ENCODE measurements around the gene PSG6.
"Not testable (repeated sequence)": the region's sequence is repeated elsewhere in the genome, so short reads cannot be mapped to it uniquely, and the experiment has no call there.

PSG6 gene

DNA sequence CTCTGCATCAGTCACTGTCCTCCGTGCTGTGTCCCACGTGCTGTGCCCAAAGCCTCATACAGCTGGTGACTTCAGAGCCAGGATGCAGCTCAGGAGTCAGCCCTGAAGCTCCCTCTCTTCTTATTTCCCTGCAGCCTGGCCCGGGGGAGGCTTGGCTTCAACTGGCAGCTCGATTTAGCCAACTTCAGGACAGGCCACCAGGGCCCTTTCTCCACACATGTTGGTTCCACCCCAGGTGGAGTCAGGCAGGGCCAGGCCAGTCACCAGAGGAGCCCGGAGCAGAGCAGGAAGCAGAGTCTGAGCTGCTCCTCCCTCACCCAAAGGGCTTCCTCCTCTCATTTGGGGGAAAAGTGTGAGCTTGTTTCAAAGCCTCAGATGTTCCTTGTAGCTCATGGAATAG, 11.5 kb downstream of the PSG6 start:
- DNase-seq: not testable (repeated sequence)

DNA sequence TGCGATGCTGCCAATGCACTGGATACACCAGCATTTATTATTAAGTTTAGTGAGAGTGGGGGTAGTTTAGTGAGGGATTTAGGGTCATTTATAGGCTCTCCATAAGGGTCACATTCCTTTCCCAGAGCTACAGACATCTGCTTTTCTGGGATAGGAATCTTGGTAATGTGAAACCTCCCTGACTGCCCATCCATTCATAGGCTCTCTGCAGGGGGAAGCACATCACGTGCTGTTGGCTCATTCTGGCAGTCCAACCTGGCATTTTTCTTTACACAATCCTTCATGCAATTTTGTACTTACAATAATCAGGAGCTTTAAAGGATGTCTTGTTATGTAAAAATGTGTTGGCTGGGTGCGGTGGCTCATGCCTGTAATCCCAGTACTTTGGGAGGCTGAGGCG, 17.1 kb downstream of the PSG6 start:
- DNase-seq: not testable (repeated sequence)

DNA sequence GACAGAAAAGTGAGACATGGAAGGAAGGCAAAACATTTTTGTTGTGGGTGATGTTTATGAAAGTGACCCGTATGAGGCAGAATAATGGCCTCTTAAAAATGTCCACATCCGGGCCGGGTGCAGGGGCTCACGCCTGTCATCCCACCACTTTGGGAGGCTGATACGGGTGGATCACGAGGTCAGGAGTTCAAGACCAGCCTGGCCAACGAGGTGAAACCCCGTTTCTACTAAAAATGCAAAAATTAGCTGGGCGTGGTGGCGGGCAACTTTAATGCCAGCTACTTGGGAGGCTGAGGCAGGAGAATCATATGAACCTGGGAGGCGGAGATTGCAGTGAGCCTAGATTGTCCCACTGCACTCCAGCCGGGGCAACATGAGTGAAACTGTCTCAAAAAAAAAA, 18.0 kb downstream of the PSG6 start:
- not testable (repeated sequence) for DNase-seq

DNA sequence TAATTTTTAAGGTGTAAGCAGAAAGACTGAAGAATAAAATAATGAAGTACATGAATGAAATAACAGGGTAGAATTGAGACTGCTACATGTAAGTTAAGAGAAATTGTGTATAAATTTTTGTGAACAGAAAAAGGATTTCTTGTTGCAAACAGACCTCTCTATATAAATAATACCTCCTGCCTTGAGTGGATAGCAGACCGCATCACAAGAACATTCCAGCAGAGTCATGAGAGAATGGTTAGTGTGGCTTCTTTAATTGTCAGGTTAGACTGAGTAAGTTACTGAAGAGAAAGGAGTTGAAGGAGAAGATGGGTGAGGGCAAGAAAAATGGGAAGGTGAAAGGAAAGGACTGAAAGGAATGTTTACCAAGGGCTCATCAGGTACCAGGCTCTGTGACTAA, 18.6 kb downstream of the PSG6 start:
- DNase-seq: not testable (repeated sequence)

DNA sequence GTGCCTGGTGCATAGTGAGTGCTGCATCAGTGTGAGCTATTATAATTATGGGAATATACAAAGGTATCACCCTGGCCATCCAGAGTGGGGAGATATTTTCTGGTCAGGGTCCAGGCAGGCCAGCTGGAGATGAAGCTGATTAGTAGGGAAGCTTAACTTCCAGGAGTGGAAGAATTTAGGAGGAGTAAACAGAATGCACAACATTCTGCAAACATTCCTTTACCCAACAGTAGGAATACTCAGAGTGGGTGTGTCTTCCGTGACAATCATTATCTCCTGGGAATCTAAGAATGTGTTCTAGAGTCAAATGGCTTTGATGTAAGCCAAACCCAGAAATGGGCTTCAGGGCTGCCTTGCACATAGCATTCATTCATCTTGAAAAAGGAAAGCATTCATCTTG, 19.0 kb downstream of the PSG6 start:
- not testable (repeated sequence) for DNase-seq

DNA sequence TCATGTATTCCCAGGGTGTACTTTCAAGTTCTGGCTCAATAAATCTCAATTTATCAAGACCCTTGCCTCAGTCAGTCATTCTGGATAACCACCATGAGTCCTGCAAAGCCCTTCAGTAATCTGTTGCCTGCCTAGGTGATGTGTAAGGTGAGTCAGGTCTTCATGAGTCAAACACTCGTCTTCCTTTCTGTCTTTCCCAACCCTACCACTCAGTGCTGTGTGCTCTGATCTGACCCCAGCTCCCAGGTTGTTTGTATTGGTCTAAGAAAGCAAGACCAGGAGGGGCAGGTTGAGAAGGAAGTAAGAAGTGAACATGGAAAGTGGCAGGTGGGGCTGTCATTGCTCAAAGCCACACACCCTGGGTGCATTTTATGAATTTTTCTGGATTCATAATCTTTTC, 20.0 kb downstream of the PSG6 start:
- DNase-seq: not testable (repeated sequence)

DNA sequence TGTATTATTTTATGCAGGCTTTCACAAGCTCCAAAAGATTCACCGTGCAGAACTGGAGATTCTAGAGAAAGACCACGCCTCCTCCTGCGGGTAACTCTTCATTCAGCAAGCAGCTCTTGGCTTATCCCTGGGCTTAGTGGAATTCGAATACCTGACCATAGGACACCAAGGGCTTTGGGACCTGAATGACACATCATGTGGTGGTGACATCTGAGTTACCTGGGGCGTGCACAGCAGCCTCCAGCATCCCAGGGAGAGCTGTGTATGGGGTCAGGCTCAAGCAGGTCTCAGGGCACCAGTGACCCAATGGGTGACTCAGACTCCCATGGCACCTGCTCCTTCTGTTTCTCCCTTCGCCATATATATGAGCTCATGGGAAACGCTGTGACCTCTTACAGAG, 27.2 kb downstream of the PSG6 start:
- DNase-seq: not testable (repeated sequence)

DNA sequence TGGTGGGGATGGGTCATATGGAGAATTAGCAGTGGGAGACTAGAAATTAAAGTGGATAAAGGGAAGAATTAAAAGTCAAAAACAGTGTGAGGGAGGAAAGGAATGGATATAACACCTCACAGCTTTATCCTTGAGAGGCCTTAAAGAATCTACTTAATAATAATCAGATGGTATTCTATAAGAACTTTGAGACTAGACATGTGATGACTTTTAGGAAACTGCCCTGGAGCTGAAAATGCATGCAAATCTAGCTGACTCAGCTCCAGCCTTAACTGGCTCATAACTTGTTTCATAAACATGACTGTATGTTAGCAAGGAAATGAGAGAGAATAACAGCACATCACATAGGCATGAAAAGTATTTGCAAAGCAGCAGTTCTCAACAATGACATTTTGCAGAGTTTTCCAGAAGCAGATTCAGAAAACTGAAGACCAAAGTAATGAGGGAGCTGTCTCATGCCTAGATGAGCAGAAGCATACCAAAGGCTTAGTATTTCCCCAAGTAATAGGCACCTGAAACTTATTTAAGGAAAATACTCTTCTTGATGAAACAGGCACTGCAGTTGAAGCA, 29.7 kb downstream of the PSG6 start:
- DNase-seq: not testable (repeated sequence)

DNA sequence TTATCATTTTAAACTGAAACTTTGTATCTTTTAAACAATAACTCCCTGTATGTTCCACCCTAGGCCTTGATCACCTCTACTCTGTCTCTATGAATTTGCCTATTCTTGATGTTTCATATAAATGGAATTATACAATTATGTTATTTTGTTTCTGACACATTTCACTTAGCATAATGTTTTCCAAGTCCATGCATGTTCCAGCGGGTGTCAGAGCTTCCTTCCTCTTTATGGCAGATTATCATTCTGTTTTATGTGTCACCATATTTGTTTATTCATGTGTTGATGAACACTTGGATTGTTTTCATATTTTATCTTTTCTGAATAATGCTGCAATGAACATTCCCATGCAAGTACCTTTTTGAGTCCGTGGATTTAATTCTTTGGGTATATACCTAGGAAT, 35.0 kb downstream of the PSG6 start:
- DNase-seq: not testable (repeated sequence)

DNA sequence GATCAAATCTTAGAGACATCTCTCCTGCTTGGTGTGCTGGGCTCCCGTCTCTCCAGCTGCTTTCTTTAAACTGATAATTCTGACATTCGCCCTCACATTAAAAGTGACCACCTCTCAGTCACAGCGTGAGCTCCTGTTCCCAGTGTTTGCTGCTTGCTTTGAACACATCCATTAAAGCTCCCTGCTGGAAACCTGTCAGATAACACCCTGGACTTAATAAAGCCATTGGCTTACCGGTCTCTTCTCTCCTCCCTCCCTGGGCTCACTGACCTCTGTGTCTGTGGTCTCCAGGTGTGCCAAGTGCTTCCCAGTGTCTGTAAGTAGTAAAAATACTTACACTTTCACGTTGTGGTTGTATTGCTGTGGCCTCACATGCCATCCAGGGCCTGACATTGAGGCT, 35.7 kb downstream of the PSG6 start:
- not testable (repeated sequence) for DNase-seq

DNA sequence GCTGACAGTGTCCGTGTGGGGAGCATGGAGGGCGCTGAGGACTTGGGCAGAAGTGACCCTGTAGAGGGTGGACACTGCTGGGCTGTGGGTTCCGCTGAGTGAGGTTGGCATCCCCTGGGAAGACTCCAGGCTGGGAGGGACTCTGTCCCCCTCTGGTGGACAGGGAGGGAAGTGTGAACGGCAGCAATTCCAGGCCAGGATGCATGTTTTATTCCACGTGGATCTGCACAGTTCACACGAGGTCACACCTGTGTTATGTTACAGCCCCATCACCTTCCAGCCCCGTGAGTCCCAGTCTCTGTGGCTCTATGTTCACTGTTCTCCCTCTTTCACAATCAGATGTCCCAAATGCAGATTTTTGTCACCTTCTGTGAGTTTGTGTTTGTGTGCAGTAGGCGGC, 36.4 kb downstream of the PSG6 start:
- DNase-seq: not testable (repeated sequence)

DNA sequence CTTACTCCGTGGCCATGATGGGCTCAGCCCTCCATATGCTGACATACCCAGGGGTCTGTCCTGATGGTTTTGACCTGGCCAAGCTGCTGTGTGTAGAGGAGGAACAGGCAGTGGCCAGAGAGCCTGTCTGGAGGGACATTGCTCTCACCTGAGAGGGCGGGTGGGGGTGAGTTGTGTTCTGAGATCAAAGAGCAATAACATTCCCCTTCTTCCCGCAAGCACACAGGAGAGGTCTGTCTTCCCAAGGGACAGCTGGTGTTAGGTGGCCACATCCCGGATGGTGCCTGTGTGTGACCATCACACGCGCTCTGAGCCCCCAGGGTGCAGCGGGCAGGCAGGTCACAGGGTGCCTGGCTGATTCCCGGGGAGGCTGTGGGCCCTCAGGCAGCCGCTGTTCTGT, 37.1 kb downstream of the PSG6 start:
- not testable (repeated sequence) for DNase-seq

DNA sequence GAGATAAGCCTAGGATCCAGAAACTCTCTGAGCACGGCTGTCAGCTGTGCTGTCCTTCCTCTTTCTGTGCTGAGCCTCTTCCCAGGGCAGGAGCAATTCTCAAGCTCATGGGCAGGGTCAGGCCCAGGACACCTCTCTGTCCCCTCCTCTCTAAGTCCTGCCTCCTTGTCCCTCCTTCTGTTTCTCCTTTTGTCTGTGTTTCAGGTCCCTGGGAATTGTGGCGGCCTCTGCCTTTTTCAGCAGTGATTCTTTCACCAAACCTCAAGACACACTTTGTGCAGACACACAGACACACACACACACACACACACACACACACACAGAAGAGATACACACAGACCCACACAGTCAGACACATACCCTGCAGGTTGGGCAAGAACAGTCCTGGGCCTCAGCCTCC, 38.1 kb downstream of the PSG6 start, which contains the start of gene PSG1:
TSS of gene PSG1 (minus strand) at position 101 of the 400 bp plus-strand sequence. CDS start 132 bp downstream, outside the sequence.
- DNase-seq: no peak

DNA sequence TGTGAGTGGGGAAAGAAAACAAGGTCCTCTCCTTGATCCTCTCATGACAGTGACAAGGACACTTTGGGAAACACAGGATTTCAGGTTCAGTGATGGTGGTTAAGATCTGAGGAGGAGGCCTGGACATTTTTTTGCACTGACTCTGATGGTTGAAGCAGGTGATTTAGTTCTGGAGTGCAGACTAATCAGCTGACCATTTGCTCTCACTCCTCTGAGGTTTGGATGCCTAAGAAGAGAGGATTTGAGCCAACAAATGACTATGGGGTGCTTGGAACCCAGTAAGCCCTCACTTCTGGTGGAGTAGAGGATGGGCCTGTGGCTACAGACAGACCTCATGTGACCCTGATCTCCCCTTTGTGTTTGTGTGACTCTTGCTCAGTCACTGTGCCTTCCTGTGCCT, 41.1 kb downstream of the PSG6 start:
- DNase-seq: not testable (repeated sequence)

DNA sequence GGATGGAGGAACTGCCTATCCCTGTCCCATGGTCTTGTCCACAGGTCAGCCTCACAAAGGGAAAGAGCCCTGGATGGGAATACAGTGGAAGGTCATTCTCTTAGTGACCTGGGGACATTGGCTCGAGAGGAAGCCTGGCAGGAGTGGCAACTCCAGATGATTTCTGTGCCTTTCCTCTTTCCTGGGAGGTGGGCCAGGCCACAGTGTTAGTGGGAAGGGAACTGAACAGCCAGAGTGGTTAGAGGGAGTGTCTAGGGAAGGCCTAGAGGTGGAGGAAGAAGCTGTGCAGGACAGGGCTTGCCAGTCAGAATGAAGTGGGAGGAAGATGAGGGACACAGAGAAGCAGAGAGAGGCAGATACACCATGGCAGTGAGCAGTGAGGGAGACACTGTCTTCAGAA, 41.8 kb downstream of the PSG6 start:
- not testable (repeated sequence) for DNase-seq

DNA sequence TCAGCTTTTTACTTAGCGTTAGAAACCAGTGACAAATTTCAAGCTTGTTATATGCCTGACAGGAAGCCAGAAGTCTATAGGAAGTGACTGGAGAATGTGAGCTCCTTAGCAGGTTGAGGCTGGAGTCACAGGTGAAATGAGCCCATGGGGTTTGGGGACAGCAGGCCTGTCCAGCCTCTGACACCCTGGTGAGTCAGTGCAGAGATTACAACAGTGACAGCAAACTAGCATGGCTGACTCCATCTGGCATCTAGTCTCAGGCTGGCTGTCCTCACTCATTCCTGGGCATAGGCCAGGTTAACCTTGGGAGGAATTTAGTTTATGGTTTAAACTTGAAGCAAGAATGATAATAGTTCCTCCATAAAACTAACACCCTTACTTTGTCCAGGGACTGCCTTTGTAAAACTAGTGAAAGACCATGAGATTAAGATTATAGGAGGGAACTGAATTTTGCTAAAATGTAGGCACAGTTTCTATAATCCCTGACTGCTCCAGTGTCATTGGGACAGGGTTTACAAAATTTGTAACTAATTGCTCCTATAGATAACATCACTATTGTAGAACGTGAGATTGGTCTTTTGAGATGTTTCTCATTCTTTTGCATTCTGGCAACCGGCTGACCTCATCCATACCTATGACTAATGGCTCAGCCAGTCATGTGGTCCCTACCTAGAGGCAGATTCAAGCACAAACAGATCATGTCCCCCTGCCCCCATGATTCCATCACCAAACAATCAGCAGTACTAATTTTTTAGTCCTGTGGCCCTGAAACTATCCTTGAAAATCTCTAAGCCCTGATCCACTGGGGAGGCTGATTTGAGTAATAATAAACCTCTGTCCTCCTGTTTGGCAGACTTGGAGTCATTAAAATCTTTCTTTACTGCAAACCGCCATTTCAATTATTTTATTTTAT, 42.5 kb downstream of the PSG6 start:
- not testable (repeated sequence) for DNase-seq

DNA sequence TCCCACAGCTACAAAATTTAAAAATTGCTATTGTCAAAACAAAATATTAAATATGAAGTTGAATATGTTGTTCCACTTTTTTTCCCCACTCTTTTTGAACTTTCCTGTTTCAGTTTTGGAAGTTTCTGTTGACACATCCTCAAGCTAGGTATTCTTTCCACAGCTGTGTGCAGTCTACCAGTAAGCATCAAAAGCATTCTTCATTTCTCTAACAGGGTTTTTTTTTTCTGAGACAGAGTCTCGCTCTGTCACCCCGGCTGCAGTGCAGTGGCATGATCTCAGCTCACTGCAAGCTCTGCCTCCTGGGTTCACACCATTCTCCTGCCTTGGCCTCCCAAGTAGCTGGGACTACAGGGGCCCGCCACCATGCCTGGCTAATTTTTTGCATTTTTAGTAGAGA, 43.6 kb downstream of the PSG6 start:
- not testable (repeated sequence) for DNase-seq

DNA sequence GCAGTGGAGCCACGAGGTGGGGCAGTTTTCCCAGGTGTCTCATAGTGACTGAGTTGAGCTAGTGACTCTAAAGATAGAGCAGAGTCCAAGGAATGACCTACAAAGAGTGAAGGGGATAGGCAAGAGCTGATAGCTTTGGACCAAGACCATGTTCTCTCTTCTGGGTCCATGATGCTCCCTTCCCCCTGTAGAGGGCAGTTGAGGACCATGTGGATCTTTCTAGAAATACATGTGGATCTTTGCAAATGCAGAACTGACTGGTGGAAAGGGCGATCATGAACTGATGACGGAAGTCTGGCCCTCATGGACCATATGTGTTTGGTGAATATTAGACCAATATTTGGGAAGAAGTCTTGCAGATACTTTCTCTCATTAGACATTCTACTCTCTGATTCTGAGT, 45.1 kb downstream of the PSG6 start:
- DNase-seq: no peak

DNA sequence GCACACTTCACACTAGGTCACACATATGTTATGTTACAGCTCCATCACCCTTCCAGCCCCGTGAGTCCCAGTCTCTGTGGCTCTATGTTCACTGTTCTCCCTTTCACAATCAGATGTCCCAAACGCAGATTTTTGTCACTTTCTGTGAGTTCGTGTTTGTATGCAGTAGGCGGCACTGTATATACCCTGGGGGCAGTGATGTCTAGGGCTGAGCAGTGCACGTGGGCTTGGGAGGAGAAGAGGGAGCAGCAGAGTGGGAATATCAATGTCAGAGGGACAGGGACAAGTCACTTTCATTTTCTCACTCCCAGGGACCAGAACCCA, 60.2 kb downstream of the PSG6 start:
- DNase-seq: no peak

DNA sequence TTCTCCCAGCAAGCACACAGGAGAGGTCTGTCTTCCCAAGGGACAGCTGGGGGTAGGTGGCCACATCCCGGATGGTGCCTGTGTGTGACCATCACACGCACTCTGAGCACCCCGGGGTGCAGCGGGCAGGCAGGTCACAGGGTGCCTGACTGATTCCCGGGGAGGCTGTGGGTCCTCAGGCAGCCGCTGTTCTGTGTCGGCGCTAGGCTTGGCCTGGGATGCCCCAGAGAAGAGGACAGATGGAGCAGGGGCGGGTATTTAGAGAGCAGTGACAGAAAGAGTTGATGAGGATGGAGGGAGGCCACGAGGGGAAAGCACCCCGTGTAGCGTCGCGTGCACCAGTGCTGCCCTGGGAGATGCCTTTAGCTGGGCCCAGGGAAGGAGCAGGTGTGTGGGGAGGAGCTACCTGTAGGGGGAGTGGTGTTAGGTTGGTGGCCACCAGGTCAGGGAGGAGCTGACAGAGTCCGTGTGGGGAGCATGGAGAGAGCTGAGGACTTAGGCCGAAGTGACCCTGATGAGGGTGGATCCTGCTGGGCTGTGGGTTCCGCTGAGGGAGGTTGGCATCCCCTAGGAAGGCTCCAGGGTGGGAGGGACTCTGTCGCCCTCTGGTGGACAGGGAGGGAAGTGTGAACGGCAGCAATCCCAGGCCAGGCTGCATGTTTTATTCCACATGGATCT, 60.7 kb downstream of the PSG6 start:
- DNase-seq: not testable (repeated sequence)

DNA sequence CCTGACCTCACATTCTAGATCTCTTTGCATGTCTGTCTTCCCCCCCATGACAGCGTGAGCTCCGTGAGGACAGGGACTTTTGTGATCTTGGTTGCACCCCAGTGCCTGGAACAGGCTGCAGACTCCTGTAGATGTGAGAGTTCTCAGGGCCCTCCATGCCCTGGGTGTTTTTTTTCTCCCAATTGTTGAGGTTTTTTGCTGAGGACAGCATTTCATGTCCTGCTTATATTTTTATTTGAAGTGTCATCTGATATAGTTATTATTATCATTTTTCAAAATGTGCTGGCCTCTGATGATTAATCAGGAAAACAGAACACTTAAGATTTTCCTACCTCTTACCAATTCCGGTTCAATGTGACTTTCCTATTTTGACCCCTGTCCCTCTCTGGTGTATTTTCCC, 62.9 kb downstream of the PSG6 start:
- not testable (repeated sequence) for DNase-seq

DNA sequence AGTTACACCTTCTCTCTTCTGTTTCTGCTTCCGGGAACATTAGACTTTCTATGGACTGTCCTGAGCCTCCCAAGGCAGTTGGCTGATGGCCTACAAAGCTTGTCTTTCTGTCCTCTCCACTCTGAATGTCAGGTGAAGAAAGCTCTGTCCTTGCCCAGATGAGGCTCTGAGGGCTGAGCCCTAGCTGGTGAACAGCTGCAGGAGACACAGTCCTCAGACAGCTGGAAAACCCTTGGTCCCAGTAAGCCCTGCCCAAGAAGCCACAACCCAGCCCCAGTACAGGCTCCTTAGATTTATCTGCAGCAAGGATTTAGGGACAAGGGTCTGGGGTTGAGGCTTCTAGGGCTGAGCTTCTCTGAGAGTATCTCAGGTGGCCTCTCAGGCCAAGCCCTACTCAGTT, 64.5 kb downstream of the PSG6 start:
- not testable (repeated sequence) for DNase-seq

DNA sequence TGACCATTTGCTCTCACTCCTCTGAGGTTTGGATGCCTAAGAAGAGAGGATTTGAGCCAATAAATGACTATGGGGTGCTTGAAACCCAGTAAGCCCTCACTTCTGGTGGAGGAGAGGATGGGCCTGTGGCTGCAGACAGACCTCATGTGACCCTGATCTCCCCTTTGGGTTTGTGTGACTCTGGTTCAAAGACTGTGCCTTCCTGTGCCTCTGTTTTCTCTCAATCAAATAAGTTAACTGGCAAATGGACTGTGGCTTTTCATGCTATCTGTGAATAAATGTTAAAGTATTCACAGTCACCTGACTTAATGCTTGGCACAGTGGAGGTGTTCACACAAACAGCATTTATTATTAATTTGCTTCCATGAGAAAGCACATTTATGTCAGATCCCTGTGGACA, 64.9 kb downstream of the PSG6 start:
- DNase-seq: not testable (repeated sequence)

Measured in effector CD8-positive, alpha-beta T cell (primary cell).